ENCODE results near the gene CASZ1.

CASZ1 gene

DNA sequence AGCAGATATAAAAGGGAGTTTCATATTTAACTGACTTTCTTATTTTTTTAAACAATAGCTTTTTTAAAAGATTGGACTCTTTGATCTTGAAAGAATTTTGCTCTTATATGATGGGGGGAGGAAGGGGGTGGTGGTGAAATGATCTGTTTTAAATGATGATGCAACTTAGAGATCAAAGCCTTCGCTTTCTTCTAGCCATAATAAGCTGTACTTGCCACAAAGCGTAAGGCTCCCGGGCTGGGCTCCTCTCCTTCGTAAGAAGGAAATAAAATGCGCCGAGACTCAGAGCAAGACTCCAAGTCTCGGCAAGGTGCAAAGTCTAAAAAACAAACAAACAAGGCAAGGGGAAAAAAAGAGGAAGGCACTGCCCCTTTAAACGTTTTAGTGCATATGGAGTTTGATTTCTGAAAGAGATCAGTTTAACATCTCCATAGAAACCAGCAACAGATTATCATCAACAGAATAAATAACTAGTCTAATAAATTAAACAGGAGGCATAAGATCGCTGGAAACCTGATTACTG lies 3.3 kb downstream of the CASZ1 start:
- DNase-seq (ENCODE audit: low read depth in 2 of 2), result no peak

DNA sequence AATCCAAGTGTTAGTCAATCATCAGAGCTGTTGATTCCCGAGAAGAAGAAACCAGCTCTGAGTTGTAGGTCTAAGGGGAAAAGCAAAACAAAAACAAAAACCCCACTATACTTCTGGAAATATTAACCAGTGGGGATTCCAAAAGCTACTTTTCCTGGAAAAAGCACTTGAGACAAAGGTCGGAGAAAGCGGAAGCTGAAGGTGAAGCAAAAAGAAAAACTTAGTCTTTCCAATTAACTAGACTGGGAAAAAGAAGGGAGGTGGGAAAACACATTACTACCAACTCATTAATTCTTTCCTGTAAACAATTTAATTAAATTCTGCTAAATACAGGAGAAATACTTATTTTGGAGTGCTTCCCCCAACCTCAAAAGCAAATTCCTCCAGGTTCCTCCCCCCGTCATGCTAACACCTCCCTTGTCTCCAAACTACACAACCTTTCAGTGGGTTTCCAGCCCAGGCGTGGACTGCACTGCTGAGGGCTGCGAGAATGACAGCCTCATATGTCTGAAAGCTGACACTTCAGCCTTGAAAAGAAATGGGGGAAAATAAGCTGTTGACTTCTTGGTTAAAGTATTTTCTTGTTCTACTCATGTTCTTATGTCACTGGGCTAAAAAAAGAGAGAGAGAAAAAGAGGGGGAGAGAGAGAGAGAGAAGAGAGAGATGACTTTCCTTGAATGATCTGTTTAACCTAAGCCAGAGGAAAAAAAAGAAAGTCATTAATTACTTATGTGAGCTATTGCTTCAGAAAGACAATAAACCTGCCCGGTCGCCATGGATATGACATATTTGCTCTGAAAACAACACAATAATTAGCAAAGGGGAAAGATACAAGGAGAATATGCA lies 5.1 kb downstream of the CASZ1 start:
- no peak for DNase-seq (ENCODE audit: low read depth in 2 of 2)

DNA sequence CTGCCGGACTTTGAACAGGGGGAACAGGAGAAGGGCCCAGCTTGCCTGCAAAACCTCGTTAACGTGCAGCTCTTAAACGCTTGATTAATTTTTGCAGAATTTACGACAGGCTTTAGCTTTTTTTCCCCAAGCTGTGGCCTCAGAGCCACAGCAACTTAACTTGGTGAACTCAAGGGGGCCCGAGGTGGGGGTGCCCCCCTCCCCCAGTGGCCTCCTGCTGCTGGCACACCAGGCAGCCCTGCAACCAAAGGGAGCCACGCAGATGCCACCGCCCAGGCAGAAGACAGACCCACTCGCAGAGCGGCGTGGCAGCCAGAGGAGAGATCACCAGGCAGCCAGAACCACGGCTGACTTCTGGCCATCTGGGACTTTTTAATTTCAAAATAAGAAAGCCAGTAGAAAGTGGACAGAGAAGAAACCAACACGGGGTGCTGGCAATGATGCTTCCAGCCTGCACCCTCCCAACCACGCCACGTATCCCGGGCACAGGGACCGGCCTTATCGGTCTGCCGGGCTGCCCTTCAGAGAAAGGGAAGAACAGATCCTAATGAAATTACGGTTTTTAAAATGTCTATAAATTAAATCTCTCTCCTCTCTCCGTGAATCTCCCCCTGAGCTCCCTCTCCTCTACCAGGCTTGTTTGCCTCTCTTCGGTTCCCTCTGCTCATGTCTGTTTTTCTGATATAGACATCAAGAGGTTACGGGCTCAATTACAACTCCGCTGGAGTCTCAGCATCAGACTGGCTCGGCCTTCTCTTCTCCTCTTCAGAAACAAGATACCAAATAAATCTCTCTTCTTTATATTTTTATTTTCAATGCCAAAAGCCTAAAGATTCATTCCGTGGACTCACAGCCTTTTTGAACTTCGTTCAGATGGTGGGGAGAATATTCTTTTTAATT lies 6.4 kb downstream of the CASZ1 start:
- DNase-seq (ENCODE audit: low read depth in 2 of 2), result no peak

DNA sequence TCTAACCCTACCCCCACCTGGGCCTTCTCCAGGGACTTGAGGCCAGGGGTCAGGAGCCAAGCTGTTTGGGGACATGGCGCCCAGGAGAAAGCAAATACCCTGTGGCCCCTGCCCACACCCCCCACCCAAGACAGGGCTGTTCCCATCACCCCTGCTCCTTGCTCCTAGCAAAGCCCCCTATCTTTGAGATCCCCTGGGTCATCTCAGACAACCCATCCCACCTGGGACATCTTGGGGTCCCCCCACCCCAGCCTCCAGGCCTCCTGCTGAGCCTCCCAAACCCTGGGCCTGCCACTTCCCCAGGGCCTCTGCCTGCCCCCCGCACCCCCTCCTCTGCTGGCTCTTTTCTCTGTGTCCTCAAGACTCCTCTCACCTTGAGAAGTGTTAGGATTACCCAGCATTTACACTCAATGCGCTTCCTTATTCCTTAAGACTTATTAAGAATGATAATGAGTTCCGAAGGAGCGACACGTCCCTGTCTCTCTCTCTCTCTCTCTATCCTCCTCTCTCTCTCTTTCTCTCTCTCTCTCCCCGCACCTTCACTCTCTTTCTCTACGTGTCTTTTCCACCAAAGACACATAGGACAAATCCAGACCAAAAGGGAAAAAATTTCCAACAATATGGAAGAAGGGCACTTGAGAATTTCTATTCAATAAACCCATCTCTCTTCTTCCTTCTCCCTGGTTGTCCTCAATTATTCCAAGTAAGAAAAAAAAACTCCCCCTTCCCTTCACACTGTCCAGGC lies 7.2 kb downstream of the CASZ1 start:
- no peak for DNase-seq (ENCODE audit: low read depth in 2 of 2)

DNA sequence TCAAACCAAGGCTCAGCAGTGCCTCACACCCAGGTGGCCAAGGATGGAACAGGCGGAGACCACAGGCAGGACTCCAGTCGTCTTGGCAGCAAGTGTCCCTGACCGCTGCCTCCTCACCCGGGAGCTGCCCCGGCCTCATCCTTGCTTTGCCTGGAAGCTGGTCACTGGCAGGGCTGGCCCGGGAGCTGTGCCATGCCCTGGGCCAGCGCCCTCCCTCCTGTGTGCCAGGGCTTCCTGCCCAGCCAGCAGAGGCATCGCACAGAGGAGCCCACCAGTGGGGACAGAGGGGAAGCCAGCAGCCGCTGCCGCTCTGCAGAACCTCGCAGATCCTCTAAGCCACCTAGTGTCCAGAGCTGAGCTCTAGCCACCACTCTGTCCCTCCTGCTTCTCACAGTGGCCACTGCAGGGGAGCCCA lies 7.8 kb downstream of the CASZ1 start:
- DNase-seq (ENCODE audit: low read depth in 2 of 2), result no peak

DNA sequence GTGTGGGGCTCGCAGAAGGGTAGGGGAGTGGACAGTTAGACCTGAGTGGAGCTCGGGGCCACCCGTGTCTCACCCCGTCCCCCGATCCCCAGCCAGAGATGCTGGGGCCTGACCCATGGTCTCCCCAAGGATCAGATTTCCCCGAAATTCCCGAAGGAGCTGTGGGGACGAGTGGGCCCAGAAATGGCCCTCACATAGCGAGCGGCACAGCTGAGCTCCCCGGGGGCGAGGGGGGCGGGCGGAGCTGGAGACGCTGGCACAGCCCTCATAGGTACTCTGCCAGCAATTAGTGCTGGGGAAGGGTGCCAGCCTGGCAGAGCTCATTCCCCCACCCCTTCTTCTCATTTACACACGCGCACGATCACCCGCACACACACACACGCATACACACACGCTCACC lies 9.2 kb downstream of the CASZ1 start:
- DNase-seq (ENCODE audit: low read depth in 2 of 2), result no peak

DNA sequence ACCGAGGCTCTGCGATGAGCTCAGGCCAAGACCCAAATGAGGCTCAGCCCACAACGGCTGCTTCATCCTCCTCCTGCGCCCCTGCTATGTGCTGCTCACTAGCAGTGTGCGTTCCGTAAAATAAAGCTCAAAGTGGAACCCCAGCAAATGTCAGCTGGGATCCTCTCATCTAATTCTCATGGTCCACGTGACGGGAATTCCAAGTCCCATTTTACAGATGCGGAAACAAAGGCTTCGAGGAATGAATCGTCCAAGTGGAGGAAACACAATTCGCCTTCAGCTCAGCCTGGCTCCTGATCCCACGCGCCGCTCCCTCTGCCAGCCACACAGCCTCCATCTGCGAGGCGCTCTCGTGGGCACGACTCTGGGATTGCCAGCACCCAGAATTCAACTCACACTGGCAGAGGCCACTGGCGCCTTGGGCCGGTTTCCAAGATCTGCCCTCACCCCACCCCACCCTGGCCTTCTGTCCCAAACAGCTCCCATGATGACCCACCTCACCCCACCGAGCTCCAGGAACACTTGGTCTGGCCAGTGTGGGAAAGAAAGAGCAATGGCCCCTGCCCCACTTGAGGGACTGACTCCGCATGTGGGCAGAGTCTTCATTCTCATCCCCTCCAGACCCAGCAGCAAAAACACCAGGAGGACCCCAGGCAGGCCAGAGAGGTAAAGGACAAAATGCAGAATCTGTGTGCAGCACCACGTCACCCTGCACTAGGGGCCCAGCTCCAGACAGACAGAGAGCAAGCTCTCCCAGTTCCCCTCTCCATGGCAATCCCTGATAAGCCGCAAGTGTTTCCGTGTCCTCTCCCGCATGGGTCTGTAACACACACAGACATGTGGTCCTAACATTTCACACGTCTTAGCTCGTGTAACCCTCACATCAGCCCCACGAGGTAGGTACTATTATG lies 10.5 kb downstream of the CASZ1 start:
- DNase-seq (ENCODE audit: low read depth in 2 of 2), result no peak

DNA sequence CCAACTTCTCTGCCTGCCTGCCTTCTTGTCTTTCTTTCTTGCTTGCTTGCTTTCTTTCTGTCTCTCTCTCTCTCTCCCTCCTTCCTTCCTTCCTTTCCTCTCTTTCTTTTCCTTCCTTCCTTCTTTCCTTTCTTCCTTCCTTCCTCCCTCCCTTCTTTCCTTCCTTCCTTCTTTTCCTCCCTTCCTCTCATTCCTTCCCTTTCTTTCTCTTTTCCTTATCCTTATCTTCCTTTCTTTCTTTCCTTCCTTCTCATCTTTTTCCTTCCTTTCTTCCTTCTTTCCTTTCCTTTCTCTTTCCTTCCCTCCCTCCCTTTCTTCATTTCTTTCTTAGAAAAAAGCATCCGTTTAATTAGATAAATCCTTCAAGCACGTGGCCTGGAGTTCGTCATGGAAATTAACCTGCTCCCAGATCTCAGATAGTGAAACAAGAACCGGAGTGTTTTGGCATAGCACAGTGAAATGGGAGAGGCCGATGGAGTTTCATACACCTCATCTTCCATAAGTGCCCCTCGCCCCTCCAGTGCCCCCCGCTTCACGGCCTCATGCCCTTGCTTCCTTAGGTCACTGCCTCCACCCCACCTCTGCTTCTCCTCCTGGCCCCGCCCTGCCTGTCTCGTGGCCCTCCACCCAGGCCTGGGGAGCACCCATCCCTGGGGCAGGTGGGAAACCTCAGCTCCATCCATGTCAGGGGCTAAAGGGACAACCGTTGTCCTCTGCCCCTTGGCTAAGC lies 11.3 kb downstream of the CASZ1 start:
- DNase-seq (ENCODE audit: low read depth in 2 of 2), result no peak

DNA sequence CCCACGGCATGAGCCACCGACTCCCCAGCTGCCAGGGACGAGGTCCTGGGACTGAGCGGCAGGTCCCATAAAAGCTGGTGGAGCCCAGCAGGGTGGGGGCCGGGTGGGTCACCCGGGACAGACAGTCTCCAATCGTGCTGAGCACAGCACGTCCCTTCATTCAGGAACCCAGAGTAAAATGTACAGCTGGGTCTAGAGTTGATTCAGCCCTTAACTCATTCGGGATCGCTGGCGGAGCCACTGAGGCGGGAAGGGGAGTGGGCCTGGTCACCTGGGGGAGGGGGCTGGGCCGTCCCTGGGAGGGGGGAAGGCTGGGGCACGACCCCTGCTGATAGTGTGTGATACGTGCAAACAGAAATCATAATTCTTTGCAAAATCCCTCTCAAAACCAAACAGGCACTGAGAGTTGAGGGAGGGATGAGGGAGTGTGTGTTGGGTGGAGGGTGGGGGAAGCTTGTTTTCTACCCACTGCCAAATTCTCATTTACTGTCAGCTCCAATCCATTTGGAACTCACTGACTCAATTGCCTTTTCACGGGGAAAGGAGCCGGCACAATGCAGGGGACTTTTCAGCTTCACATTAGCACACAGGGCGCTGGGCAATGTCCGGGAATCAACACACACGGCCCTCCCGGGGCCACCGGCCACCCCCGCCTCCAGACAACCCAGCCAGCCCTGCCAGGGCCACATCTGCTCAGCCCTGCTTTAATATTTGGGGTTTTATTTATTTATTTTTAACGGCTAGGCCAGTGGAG lies 13.8 kb downstream of the CASZ1 start:
- DNase-seq (ENCODE audit: low read depth in 2 of 2), result no peak

DNA sequence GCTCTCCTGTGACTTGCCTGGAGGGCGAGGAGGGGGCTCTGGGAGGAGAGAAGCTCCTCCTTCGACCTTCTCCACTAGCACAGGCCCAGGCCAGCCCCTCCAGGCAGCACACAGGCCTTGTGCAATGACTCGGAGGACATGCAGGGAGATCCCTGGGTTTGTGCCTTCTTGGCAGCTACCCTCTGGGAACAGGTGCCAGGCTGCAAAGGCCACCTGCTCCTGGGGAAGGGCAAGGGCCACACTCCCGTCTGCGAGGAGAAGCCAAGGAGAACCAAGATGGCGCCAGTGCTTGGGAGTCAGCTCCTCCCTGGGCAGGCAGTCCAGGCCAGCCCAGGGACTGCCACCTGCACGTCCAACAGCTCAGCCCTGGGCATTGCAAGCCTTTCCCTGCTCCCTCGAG lies 15.3 kb downstream of the CASZ1 start:
- no peak for DNase-seq (ENCODE audit: low read depth in 2 of 2)

DNA sequence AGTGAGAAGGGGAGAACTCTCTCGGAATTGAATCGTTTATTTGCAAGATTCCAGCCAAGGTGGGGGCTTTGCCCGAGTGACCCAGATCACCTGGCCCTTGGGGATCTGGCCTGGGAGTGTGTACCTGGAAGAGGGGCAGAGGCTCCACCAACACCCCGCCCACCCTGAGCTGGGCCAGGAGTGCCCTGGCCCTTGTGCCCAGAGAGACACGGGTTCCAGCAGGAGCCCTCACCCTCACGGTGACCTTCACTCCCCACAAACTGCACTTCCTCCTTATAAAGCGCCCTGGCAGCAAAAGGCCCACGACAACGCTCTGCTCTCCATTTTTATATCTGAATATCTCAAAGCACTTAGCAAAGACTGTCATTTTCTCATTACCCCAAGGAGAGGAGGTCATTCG lies 16.6 kb downstream of the CASZ1 start:
- no peak for DNase-seq (ENCODE audit: low read depth in 2 of 2)

DNA sequence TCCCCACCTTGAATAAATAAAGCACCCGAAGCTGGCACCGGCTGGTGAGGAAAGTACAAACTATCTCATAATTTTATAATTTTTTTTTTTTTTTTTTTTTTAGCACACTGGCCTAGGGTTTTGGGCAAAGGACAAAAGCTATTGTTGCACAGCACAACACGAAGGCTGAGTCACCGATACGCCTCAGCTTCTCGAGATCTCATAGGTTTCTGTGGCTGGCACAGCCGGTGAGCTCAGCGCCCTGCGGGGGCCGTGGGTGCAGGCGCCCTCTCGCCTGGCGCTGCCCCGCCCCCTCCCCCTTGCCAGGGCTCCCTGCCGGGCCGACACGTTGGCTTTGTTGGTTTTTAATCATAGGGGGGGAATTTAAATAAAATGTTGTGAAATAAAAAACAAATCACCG lies 17.2 kb downstream of the CASZ1 start:
- DNase-seq (ENCODE audit: low read depth in 2 of 2), result no peak

DNA sequence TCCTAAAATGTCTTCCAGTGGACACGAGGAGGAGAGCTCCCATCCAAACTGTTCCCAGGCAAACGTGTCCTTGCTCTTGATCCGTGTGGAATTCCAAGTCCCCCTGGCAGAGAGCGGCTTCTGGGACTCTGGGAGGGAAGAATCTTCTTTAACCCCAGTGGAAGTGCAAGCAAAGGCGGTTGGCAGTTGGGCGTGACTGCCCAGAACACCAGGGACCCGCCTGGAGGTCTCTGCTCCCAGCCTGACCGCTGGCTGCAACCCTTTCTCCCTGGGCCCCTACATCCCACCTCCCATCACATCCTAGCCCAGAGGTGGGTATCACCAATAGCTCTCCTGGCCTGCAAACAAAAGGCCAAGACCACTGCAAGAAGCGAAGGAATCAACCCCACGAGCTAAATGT lies 17.8 kb downstream of the CASZ1 start:
- no peak for DNase-seq (ENCODE audit: low read depth in 2 of 2)

DNA sequence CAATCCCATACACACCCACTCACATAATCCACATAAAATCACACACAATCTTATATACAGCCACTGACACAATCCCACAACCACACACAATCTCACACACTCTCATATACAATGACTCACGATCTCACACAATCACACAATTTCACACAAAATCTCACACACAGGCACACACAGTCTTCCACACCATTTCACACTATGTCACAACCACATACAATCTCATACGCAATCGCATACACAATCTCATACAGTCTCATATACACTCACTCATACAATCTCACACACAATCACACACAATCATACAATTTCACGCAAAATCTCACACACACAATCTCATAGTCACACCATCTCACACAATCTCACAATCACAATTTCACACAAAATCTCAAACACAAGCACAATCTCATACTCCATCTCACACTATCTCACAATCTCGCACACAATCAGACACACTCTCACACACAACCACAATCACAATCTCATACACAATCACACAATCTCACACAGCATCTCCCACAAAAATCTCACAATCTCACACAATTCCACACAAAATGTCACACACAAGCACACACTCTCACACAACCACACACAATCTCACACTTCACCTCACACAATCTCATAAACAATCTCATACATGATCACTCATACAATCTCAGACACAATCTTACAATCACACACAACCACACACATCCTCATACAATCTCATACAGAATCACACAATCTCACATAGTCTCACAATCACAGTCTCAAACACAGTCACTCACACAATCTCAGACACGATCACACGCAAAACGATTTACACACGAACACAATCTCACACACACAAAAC lies 18.5 kb downstream of the CASZ1 start:
- no peak for DNase-seq (ENCODE audit: low read depth in 2 of 2)

DNA sequence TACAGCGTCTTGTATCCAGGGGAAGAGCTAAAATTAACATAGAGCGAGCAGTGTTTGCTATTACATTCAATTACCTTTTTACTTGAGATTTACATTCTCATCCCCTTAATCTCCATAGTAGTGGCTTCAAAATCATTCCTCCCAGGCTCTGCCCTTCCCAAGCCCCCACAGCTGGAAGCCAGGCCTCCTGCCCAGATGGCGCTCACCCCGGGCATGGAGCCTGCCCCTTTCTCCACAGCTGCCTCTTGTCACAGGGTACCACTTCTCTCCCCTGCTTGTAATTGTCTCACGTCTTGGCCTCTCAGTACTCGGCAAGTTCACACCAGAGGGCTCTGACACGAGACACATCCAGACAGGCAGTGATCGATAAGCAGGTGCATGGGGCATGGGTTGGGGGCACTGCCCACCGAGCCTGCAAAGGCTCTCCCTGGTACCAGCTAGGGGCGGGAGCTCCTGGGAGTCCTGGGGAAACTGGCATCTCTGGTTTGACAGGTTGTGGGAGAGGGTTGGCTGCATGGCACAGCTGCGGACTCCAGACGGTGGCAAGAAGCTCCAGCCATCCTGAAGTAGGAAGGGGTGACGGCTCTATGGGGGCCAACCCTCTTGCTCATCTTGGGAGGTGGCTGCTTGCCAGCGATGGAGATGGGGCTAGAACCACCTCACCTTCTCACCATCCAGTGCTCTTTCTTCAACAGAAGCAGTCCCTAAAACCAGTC lies 20.1 kb downstream of the CASZ1 start:
- no peak for DNase-seq (ENCODE audit: low read depth in 2 of 2)

DNA sequence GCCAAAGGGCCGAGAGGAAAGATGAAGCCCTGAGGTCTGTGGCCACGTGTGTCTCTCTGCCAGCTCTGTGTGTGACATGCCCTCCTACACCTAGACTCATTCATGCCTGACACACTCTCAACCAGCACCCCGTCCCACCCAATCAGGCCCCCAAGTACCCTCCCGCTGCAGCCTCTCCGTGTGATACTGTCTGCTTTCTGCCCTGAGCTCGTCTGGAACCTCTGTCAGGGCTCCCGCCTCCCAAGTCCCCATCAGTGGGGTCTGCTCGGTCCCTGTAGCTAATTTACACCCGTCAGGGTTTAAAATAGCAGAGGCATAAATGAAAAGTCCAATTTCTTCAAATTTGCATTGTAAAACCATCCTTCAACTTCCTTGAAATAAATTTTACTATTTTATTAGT lies 20.7 kb downstream of the CASZ1 start:
- DNase-seq (ENCODE audit: low read depth in 2 of 2), result no peak

DNA sequence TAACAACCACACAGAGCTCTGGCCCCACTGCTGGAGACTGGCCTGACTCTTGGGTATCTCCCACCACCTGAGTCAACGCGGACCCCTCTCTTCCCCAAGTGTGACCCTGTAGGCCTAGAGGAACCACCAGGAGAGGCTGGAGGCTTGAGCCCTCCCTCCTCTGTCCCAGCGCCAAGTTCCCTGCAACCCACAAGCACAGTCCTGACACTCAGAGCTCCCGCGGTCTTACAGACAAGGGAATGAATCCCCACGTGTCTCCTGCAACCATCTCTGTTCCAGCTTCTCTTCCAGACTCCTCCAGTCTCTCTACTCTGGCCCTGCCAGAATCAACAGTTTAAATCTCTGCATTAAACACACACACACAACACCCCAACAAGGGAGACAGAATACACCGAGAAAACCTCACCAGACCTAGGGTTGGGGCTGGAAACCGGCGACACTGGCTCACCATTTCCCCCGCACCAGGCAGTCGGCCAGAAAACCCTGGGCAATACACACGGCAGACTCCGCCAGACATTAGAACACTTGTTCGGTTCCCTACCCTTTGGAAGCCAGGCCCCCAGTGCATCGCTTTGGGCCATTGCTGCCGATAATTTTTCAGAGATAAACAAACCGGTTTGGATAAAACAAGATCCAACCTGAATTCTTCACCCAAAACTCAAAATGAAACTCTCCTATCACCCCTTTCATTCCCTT lies 21.7 kb downstream of the CASZ1 start:
- DNase-seq (ENCODE audit: low read depth in 2 of 2), result no peak
